Esophagus mucosa (tissue), 1 donor: Measurements from ENCODE around the gene SCN1B. TPM values are rescaled to one million over a fixed set of nuclear protein-coding genes. Genes with fewer than 3 reads are reported as not detected.

ENCODE experiments used
- ATAC-seq: fragments of 200-7000 bp; cut with Tn5 transposase; one replicate; pipeline ENCODE4 v1.9.1; 2020
- total RNA-seq: library from RNA; stranded (reverse); gene quantifications from one replicate; pipeline ENCODE4 v1.2.4, GENCODE V29; 2023
- donor health status: DM: yes; HTN: yes; CAD: no.

SCN1B gene
- total RNA-seq, 1 donor from 2014 or later, result 0.88 TPM

DNA sequence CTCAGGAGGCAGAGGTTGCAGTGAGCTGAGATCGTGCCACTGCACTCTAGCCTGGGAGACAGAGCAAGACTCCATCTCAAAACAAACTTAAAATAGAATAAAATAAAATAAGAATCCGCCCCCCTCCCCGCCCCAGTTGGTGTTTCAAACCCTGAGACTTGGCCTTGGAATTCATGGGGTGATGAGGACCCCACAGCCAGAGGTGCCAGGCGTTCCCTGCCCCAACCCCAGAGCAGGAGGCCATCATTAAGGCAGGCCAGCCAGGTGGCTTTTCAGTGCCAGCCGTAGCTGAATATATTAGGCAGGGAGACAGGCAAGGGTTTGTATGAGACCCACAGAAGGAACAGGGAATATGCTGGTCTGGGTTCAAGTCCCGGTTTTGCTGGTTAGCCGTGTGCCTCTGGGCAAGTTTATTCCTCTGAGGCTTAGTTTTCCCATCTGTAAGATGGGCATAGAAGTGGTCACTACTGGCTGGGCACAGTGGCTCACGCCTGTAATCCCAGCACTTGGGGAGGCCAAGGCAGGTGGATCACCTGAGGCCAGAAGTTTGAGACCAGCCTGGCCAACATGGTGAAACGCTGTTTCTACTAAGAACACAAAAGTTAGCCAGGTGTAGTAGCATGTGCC is 23.5 kb downstream of the SCN1B start:
- ATAC-seq, result no peak

DNA sequence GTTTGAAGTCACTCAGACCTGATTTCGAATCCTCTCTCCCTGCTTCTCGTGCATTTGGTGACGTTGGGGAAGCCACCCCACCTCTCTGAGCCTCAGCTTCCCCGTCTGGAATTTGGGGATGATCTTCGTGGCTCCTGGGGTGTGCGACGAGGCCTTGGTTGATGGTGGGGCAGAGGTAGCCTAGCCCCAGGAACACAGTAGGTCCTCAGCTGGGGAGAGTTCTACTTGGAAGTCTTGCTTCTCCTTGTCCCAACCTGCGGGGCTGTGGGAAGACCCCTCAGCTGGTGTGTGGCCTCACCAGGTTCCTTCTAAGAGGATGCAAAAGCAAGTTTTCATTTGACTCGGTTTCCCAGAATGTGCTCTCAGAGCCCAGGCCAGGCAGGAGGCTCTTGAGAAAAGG is 24.4 kb downstream of the SCN1B start:
- ATAC-seq, result no peak

DNA sequence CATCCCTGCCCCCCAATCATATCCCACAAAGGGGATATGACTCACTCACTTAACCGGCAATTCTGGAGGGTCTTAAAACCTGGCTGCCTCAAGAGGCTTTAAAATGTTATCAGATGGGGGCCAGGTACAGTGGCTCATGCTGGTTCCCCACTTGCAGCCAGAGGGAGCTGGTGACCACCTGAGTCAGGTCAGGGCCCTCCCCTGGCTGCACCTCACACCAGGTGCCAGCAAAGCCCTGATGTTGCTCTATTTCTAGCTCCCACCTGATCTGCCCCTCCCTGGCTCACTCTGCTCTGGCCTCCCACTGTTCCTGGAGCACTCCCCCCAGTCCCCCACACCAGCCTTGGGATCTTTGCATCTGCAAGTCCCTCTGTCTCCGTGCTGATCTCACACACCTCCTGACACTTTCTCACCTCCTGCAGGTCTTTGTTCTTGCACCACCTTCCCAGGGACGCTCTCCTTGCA is 25.5 kb downstream of the SCN1B start:
- peak; percentile 40 for ATAC-seq

DNA sequence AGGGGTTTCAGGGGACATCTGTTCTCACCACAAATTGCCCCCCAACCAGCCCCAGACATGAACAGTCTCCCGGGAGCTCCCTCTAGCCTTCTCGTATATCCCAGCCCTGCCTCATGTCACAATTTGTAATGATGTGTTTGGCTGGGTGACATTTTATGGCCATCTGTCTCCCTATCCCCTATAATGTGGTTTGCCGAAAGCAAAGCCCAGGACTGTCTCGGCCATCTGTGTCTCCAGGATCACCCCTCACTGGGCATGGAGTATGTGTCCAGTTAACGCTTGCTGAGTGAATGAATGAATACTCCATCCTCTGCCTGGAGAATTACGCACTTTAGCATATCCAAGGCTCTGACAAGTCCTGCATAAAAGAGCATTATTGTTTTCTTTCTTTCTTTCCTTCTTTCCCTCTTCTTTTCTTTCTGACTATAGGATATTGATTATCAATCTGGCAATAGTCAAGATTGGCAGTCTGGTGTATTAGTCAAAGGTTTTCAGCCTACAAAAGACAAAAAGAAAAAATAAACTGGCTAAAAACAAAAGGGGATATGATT is 26.3 kb downstream of the SCN1B start:
- ATAC-seq, result no peak

DNA sequence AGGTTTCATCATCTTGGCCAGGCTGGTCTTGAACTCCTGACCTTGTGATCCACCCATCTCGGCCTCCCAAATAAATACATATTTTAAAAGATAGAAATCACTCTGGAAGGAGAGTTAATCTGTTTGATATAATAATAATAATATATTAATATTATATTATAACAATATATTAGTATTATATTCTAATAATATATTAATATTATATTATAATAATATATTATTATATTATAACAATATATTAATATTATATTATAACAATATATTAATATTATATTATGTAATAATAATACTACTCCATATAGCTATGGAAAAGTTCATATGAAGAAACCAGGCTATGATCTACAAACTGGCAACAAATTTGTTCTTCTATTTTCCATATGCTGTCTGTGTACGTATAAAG is 28.1 kb downstream of the SCN1B start:
- no peak for ATAC-seq

DNA sequence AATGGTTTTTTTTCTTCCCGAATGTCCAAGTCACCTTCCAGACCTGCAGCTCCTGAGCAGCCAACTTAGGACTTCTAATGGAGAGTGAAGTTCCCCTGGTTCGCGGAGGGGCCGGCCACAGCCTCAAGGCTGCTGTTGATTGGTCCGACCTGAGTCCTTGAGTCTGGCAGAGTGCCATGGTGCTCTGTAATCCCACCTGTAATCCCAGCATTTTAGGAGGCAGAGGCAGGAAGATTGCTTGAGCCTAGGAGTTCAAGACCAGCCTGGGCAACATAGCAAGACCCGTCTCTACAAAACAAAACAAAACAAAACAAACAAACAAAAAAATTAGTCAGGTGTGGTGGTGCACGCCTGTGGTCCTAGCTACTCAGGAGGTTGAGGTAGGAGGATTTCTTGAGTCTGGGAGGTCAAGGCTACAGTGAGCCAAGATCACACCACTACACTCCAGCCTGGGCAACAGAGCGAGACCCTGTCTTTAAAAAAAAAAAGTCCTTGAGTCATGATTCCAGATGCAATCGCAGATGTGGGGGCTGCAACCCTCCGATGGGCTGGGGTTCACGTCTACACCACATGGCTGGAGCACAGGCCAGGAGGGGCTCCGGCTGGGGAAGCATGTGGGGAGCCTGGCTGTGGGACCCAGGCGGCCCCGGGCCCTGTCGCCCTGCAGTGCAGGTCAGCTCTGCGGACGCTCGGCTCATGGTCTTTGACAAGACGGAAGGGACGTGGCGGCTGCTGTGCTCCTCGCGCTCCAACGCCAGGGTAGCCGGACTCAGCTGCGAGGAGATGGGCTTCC is 28.9 kb downstream of the SCN1B start:
- ATAC-seq, result no peak

DNA sequence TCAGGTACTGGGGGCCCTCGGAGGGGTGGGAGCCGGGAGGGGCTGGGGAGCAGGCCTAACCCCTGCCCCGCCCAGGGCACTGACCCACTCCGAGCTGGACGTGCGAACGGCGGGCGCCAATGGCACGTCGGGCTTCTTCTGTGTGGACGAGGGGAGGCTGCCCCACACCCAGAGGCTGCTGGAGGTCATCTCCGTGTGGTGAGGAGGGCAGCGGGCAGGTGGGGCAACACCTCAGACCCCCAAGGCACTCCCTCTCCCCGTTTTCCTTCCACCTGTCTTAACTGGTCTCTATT is 29.5 kb downstream of the SCN1B start:
- no peak for ATAC-seq

DNA sequence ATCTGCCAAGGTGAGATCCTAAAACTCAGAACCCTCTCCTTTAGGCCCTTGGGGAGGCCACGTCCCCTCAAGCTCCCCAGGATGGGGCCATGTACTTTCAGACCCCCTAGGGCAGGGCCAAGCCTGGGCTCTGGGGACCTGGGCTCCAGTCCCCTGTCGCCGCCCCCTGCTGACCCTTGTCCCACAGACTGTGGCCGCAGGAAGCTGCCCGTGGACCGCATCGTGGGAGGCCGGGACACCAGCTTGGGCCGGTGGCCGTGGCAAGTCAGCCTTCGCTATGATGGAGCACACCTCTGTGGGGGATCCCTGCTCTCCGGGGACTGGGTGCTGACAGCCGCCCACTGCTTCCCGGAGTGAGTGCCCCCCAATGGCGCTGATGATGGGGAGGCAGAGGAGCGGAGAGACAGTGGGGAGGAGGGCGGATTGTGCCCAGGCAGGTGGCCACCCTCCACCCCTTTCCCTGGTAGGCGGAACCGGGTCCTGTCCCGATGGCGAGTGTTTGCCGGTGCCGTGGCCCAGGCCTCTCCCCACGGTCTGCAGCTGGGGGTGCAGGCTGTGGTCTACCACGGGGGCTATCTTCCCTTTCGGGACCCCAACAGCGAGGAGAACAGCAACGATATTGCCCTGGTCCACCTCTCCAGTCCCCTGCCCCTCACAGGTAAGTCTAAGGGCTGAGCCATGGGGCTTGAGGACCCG is 30.0 kb downstream of the SCN1B start:
- ATAC-seq, result no peak

DNA sequence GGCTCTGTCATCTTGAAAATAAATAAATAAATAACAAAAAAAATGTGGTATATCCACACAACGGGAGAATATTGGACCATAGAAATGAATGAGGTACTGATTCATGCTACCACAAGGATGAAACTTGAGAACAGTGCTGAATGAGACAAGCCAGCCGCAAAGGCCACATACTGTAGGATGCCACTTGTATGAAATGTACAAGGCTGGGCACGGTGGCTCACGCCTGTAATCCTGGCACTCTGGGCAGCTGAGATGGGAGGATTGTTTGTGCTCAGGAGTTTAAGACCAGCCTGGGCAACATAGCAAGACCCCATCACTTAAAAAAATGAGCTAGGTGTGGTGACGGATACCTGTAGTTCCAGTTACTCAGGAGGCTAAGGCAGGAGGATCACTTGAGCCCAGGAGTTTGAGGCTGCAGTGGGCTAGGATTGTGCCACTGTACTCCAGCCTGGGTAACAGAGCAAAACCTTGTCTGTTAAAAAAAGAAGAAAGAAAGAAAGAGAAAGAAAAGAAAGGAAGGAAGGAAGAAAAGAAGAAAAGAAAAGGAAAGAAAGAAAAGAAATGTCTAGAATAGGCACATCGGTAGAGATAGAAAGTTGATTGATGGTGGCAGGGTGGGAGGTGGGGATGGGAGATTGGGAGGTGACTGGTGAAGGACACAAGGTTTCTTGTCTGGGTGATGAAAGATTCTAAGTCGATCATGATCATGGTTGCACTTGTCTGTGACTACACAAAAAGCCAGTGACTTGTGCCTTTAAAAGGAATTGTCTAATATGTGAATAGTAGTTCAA is 31.5 kb downstream of the SCN1B start:
- no peak for ATAC-seq

DNA sequence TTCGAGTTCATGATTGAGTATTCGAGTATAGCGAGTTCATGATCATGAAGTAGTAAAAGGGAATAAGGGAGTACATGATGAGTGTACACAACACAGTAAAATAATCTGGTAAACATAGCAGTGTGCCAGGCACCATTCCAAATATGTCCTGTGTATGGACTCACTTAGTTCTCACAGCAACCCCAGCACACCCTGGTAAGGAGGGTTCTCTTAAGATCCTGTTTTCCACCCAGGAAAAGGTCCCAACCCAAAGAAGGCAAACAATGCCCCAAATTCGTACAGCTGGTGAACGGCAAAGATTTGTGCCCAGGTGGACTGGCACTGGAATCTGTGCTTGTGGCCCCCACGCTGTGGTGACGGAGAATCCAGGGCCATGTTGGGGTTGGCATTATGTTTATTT is 32.7 kb downstream of the SCN1B start:
- no peak for ATAC-seq

DNA sequence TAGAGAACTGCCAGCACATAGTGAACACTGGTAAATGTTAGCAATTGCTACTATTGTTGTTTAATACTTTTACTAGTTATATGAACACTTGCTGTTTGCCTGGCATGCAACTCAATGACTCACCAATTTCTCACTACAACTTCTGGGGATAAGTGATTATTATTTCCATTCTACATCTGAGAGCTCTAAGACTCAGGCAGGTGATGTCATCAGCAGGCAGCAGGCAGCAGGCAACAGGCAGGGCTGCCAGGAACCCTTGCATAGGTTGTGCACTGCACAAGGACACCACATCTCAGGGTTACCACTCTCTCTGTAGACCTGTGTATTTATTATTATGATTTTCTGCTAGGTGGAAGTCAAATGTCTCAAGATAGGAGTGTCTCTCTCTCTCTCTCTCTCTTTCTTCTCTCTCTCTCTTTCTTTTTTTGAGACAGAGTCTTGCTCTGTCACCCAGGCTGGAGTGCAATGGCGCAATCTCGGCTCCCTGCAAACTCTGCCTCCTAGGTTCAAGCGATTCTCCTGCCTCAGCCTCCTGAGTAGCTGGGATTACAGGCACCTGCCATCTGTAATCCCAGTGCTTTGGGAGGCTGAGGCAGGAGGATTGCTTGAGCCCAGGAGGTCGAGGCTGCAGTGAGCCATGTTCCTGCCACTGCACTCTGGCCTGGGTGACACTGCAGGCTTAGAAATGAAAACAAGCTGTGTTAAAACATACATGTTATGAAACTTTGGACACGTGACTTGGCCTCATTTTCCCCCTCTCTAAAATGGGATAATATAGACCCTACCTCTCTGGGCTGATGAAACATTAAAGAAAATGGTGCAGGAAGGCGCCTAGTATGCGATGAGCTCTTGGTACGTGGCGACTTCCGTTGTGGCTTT is 33.9 kb downstream of the SCN1B start:
- peak; percentile 74 for ATAC-seq

DNA sequence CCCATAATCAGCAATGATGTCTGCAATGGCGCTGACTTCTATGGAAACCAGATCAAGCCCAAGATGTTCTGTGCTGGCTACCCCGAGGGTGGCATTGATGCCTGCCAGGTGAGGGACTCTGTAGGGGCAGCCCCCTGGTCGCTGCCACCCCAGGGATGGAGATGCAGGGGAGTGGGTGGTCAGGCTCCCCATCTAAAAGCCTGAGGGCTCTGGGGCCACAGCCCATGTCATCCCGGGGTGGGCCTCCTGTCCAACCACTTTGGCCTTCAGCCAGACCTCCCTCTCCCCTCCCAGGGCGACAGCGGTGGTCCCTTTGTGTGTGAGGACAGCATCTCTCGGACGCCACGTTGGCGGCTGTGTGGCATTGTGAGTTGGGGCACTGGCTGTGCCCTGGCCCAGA is 35.3 kb downstream of the SCN1B start:
- no peak for ATAC-seq

DNA sequence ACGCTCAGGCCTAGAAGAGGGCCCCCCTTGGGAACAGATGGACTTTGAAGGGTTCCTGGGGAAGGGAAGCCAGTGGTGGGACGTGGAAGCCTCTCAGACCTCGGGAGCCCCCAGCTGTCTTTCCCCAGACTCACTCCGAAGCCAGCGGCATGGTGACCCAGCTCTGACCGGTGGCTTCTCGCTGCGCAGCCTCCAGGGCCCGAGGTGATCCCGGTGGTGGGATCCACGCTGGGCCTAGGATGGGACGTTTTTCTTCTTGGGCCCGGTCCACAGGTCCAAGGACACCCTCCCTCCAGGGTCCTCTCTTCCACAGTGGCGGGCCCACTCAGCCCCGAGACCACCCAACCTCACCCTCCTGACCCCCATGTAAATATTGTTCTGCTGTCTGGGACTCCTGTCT is 35.9 kb downstream of the SCN1B start:
- ATAC-seq, result no peak

DNA sequence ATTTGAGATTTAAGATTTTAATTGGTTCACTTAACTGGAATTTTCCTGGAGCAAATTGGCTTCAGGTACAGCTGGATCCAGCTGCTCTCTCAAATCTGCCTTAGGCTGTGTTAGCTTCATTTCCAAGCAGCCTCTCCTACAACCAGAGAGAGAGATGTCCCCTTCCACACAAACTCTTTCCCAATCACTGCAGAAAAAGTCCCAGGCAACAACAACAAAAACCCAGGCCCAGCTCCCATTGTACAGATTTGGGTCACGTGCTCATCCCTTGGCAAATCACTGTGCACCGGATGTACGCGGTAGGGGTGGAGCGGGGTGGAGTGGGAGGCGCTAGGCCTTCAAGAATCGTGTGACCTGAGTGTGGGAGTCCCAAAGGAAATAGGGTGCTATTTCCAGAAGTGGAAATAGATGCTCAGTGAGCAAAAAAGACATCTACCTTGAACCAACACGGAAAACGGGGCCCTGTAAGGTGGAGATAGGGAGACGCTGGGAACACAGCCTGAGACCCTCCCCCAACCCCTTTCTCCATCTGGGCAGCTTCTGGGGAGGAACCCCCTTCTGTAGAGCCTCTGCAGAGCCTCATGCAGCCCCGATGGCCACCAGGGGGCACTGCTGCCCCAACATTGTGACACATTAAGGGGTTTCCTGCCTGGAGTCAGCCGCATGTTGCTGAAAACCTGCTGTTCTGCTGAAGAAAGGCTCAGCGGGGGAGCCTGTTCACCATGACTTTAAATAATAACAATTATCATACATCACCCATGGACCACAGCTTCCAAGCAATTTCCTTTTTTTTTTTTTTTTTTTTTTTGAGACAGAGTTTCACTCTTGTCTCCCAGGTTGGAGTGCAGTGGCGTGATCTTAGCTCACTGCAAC is 36.7 kb downstream of the SCN1B start:
- peak; percentile 81 for ATAC-seq

DNA sequence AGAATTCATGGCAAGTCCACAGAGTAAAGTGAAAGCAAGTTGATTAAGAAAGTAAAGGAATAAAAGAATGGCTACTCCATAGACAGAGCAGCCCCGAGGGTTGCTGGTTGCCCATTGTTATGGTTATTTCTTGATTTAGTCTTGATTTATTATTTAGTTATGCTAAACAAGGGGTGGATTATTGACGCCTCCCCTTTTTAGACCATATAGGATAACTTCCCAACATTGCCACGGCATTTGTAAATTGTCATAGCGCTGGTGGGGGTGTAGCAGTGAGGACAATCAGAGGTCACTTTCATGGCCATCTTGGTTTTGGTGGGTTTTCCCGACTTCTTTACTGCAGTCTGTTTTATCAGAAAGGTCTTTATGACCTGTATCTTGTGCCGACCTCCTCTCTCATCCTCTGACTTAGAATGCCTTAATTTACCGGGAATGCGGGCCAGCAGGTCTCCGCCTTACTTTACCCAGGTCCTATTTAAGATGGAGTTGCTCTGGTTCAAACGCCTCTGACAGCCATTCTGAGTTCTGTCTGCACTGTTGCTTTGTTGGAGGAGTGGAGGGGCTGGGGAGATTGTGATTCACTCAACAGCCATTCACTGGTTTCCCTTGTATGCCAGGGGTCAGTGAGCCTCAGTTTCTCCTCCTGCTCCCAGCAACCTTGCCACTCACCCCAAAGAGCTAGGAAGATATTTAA is 38.8 kb downstream of the SCN1B start:
- ATAC-seq, result no peak

DNA sequence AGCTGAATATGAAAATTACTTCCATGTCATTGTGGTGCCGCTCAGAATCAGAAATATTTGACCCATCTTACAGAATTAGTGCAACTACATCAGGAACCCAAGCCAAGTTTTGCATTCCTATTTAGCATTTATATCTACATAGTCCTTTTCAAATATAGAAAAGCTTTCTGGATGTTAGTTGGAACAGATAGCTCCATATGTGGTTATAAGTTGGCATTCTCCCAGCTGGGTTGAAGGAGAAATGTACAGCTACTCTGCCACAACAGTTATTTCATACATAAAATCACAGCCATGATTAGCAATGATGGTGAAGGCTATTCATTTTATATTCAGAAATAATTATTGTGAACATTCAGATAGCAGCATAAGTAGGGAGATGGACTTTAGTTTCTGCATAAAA is 39.4 kb downstream of the SCN1B start:
- ATAC-seq, result no peak

DNA sequence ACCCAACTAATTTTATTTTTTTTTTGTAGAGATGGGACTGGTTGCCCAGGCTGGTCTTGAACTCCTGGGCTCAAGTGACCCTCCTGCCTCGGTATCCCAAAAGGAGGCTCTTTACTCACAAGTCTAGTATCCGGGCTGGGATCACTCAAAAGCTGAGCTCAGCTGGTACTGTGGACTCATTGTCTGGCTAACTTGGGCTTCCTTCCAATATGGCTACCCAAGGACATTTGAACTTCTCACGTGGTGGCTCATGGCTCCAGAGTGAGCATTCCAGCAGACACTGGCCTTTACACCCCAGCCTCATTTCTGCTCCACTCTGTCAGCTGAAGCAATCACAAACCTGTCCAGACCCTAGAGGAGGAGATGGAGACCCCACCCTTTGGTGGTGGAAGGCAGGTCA is 40.2 kb downstream of the SCN1B start:
- ATAC-seq, result no peak

DNA sequence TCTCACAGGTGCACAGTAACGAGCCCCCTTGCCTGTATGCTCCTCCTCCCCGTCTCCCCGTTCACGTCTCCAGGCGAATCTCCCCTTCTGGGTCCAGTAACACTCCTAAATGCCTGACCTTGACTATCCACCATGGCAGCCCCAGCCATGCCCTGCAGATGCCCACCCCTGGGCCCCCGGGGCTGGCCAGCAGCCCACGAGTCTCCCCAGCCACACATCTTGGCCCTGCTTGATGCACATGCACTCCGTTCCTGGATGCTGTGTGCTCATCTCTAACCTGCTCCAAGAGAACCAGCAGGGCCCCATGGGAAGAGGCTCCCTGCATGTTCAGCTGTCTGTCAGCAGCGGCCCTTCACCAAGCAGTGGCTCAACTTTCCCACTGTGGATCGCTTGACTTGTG is 43.2 kb downstream of the SCN1B start:
- ATAC-seq, result no peak

DNA sequence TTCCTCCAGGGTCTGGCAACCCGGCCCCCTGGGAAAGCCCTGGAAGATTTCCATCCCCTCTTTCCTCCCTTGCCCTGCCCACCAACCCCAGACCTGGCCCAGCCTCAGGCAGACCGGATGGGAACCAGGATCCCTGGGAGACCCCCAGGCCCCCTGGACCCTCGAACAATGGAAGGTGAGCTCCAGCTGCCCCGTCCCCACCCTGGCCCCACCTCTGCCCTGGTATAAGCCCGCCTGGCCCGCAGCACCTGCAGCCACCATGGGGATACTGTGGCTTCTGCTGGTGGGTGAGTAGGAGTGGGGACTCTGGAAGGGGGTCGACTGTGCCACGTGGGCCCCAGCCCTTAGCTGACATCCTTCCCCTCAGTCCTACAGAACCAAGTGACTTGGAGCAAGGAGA is 43.7 kb downstream of the SCN1B start:
- no peak for ATAC-seq
